Stimulated activated CD4-positive, alpha-beta T cell treated with anti-CD3 and anti-CD28 coated beads, Interleukin-2, amount 100 ng/mL, for 48 hours (primary cell): ENCODE results near the gene PORCN.

Experiments
- DNase-seq, 2 donors: peaks; one replicate each; pipeline ENCODE4 v3.0.0-alpha.2; 2020

The PORCN gene

GRCh38 chrX:48508400-48509244 lies at the start of gene PORCN:
Gene PORCN, plus strand, starts transcription at chrX:48508992. Its CDS starts 829 bp downstream, at chrX:48509821.
- peak; percentile 59 to 70 for DNase-seq

- no peak for DNase-seq
Measured at GRCh38 chrX:48459483-48459882, 49.3 kb upstream of the PORCN start.

GRCh38 chrX:48460031-48460430 lies 48.8 kb upstream of the PORCN start:
- no peak for DNase-seq

GRCh38 chrX:48460606-48461005 lies 48.2 kb upstream of the PORCN start:
- DNase-seq: no peak

GRCh38 chrX:48461830-48462229 lies 47.0 kb upstream of the PORCN start:
- DNase-seq: no peak

- no peak for DNase-seq
Measured at GRCh38 chrX:48465336-48465933, 43.4 kb upstream of the PORCN start.

GRCh38 chrX:48466696-48467095 lies 42.1 kb upstream of the PORCN start:
- DNase-seq: peak; percentile 36

- DNase-seq: no peak
Measured at GRCh38 chrX:48467281-48467761, 41.5 kb upstream of the PORCN start.

- peak; percentile 23 to 29 for DNase-seq
Measured at GRCh38 chrX:48468247-48468671, 40.5 kb upstream of the PORCN start.

- peak; percentile 24 to 25 for DNase-seq
Measured at GRCh38 chrX:48468693-48469691, 39.8 kb upstream of the PORCN start.

- DNase-seq: no peak
Measured at GRCh38 chrX:48470110-48470832, 38.5 kb upstream of the PORCN start, which contains the start of gene SLC38A5. Gene SLC38A5, minus strand, starts transcription at chrX:48470260. Its CDS starts 2,336 bp downstream, at chrX:48467924.

GRCh38 chrX:48470833-48471118 lies 38.0 kb upstream of the PORCN start:
- no peak for DNase-seq

- no peak for DNase-seq
Measured at GRCh38 chrX:48471504-48471903, 37.3 kb upstream of the PORCN start.

GRCh38 chrX:48472225-48472624 lies 36.6 kb upstream of the PORCN start:
- no peak for DNase-seq

GRCh38 chrX:48472851-48473703 lies 35.7 kb upstream of the PORCN start:
- no peak for DNase-seq

GRCh38 chrX:48473704-48473990 lies 35.1 kb upstream of the PORCN start:
- DNase-seq: no peak

GRCh38 chrX:48474127-48474526 lies 34.7 kb upstream of the PORCN start:
- DNase-seq: no peak

GRCh38 chrX:48474581-48474980 lies 34.2 kb upstream of the PORCN start:
- no peak for DNase-seq

GRCh38 chrX:48475296-48475695 lies 33.5 kb upstream of the PORCN start:
- DNase-seq: no peak

GRCh38 chrX:48475774-48476577 lies 32.8 kb upstream of the PORCN start, which contains the start of gene FTSJ1:
Gene FTSJ1, plus strand, starts transcription at chrX:48476199. Its CDS starts 1,849 bp downstream, at chrX:48478048.
- DNase-seq: peak; percentile 65 to 66

- no peak for DNase-seq
Measured at GRCh38 chrX:48476919-48477318, 31.9 kb upstream of the PORCN start.
